ENCODE results near the gene PRDX3. TPM values are rescaled to one million over a fixed set of nuclear protein-coding genes. Genes with fewer than 3 reads are reported as not detected.

Gene PRDX3
- total RNA-seq (2014; rRNA removed; shearing (Covaris generic)), result 171 and 179 TPM in 2 replicates

GRCh38 chr10:119178372-119179119 lies at the start of gene PRDX3:
TSS of gene PRDX3 (minus strand) at chr10:119178812. CDS start at chr10:119178790, 22 bp downstream.
- DNase-seq (ENCODE audit: low read depth), result peak; percentile 94

DNA sequence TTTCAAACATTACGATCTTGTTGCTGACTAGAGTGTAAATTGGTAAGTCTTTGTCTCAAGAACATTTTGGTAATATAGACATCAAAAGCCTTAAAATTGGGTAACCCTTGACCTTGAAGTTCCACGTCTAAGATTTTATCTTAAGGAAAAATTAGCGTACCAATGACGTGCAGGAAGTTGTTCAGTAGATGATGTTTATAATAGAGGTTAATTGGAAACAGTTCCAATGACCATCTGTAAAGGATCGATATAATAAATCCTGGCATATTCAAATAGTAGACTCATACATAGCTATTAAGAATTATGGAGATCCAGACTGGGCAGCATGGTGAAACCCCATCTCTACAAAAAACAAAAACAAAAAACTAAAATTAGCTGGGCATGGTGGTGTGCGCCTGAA lies 49.2 kb upstream of the PRDX3 start:
- DNase-seq (ENCODE audit: low read depth), result no peak

GRCh38 chr10:119225083-119225658 lies 46.6 kb upstream of the PRDX3 start:
- no peak for DNase-seq (ENCODE audit: low read depth)

DNA sequence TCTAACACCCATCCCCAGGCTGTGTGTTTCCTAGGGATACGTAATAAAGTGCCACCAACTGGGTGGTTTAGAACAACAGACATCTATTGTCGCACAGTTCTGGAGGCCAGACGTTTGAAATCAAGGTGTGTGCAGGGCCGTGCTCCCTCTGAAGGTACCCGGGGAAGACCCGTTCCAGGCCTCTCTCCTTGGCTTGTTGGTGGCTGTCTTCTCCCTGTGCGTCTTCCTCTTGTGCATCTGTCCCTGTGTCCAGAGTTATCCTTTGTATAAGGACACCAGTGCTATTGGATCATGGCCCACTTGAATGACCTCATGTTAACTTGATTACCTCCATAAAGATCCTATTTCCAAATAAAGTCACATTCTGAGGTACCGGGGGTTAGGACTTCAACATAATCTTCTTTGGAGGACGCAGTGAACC lies 44.4 kb upstream of the PRDX3 start:
- no peak for DNase-seq (ENCODE audit: low read depth)

GRCh38 chr10:119222537-119222936 lies 43.9 kb upstream of the PRDX3 start:
- DNase-seq (ENCODE audit: low read depth), result no peak

DNA sequence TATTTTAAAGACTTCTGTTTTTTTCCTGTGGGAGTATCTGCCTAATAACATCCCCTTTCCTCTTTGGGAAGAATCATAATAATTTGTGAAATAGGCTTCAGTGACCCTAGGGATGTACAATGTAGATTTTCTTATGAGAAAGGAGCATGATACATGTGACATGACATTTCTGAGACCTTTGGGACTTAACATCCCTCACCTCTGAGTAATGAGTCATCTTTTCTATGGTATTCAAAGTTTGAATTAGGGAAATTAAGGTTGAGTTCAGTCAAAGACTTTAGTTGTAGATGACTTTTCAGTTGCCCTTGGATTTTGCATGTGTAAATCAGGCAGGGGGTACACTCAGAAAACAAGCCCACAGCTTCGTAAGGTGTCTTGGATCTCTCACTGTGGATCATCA lies 43.1 kb upstream of the PRDX3 start:
- DNase-seq (ENCODE audit: low read depth), result no peak

DNA sequence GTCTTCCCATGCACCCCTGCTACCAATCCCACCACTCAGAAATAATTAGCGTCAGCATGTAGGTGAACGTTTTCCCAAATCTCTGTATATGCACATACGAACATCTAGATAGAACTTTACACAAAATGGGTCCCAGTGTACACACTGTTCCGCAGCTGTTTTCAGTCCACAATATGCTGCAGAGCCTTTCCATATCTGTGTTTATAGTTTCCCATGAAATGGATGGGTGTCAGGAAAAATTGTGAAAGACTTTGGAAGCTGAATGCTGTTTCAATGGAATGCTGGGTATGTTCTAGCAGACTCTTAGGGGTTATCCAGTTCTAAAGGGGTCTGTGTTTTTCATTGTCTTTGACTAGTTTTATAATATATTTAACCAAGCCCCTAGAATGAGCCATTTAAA lies 42.6 kb upstream of the PRDX3 start:
- no peak for DNase-seq (ENCODE audit: low read depth)

- no peak for DNase-seq (ENCODE audit: low read depth)
These were observed 41.3 kb upstream of the PRDX3 start for GRCh38 chr10:119219871-119220270.

DNA sequence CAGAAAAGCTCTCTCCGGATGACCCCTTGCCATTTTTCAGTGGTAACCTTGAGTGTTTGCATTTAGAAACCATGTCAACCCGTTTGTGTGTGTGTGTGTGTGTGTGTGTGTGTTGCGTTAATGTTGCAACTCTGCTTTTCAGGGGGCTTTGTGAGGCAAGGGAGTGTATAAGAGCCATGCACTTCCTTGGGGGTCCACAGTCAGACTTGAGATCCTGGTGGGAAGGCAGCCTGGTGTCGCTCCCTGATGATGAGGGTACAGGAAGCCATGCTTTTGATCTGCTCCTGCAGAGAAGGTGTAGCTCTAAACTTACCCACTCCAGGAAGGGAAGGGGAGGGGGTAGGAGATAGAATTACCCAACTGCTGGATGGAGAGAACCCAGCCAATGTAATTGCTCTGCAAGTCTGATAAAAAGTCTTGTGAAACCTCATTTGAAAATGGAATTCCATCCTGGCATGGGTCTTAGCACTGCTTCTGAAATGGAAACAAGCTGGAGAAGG lies 39.4 kb upstream of the PRDX3 start:
- no peak for DNase-seq (ENCODE audit: low read depth)

DNA sequence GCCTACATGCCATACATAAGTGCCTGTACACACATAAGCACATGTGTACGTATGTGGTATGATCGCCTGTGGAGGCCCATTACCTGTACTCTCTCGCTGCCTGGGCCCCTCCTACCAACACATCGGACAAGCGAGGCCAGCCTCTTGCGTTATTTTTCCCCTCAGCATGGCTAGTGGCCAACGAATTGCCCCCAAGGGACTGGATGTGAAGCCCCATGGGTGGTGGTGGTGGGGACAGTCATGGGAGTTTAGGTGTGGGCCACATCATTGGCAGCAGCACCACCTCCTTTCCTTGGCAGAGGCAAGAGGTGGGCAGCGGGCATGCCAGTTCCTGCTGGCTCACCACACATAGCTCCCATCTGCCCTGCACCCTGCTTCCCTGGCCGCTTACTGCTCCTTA lies 38.8 kb upstream of the PRDX3 start:
- no peak for DNase-seq (ENCODE audit: low read depth)

- DNase-seq (ENCODE audit: low read depth), result no peak
These were observed 37.5 kb upstream of the PRDX3 start for GRCh38 chr10:119216127-119216526.

GRCh38 chr10:119215371-119215770 lies 36.8 kb upstream of the PRDX3 start:
- DNase-seq (ENCODE audit: low read depth), result no peak

GRCh38 chr10:119211625-119212441 lies 33.2 kb upstream of the PRDX3 start:
- DNase-seq (ENCODE audit: low read depth), result peak; percentile 14

GRCh38 chr10:119211176-119211575 lies 32.6 kb upstream of the PRDX3 start:
- DNase-seq (ENCODE audit: low read depth), result peak; percentile 10

DNA sequence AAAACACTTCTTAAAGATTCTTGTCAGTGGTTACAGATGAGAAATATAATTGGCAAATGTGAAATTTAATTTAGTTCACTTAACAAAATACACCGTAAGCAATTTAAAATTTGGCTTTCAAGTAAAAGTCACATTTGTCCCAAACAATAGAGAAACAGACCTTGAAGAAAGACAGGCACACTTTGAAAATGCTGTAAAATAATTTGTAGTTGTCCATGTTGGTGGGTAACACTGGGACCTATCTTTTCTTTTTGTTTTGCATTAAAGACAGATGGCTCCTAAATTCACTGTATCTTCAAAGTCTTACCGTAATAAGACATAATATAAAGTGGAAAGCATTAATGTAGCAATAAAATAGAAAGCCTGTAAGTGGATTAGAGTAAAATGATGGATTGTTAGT lies 32.0 kb upstream of the PRDX3 start:
- no peak for DNase-seq (ENCODE audit: low read depth)

- no peak for DNase-seq (ENCODE audit: low read depth)
These were observed 31.2 kb upstream of the PRDX3 start for GRCh38 chr10:119209736-119210355.

DNA sequence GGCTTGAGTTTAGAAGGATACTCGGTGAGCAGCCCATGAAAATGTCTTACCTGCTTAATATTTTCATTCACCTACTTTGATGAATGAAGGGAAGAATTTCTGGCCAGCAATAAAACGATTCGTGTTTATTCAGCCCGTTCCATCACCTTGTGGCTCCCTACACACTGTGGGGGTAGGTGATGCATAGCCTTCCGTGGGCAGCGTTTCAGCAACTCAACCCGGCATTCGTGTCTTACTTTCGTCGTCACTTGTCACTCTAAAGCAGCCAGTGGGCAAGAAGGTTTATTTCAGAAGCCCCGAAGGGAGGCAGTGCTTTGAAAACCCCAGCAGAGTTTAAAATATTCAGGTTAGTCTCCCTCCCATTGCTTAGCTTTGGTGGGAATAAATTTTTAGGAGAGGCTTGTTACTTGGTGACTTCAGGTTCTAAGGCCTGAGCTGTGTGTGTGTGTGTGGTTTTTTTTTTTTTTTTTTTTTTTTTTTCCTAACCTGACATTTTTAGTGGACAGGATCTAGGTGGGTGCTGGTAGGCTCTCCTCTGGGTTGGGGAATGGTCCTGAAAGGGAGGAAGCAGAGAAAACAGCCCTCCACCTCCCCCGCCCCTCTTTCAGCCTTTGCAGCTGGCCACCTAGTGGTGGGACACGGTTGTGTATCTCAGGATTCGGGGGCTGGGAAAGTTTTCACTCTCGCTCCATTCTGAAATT lies 30.6 kb upstream of the PRDX3 start:
- DNase-seq (ENCODE audit: low read depth), result peak; percentile 61

GRCh38 chr10:119208553-119208940 lies 29.9 kb upstream of the PRDX3 start:
- DNase-seq (ENCODE audit: low read depth), result no peak

DNA sequence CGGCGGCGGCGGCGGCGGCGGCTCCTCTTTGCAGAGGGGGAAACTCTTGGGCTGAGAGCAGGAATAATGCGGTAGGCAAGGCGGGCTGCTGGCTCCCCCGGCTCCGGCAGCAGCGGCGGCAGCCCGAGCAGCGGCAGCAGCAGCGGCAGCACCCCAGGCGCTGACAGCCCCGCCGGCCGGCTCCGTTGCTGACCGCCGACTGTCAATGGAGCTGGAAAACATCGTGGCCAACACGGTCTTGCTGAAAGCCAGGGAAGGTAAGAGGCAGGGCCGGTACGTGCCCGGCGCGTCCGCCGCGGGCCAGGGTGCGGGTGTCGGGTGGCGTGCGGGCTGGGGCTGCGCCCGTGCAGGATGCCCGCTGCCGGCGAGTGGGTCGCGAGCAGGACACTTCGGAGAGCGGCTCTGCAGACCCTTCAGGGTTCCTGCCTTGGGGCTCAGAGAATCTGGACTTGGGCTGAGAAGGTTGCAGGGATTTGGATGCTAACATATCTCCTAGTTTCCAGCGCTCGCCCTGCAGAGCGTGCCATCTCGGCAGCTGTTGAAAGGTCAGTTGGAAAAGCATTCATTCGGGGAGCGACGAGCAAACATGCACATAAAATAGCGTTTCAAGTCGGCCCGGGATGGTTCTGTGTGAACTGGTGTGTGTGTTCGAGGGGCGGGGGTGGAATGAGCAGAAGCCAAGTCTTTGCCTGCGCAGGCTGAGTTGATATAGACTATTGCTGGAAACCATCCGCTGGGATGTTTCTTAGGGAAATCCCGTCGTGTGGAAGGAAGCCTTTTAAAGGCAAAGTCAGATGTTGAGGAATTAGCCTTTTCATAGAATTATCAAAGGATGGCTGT lies 29.3 kb upstream of the PRDX3 start:
- DNase-seq (ENCODE audit: low read depth), result peak; percentile 56

DNA sequence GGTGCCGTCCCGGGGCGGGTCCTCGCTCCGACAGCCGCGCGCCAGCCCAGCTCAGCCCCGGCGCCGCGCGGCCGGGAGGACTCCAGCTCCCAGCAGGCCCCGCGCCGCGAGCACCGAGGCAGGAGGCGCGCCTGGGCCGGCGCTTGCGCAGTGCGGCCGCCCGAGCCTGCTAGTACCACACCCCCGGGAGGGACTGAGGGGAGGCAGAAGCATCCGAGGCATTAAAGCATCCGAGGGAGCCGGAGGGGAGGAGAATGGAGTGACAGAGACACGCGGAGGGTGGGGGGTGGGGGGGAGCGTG lies 28.7 kb upstream of the PRDX3 start, which contains the start of gene GRK5:
GRK5 (plus strand) TSS at position 206 of the 301 bp plus-strand sequence. CDS start 347 bp downstream, outside the sequence.
- peak; percentile 97 for DNase-seq (ENCODE audit: low read depth)
